GM18867 (cell line): Measurements from ENCODE around the gene BRDT.
"Not testable (repeated sequence)": the region's sequence is repeated elsewhere in the genome, so short reads cannot be mapped to it uniquely, and the experiment has no call there.

Source experiments
- ATAC-seq: cut with Tn5 transposase; IDR thresholded peaks from one replicate; pipeline ENCODE4 v1.9.1; 2021; ENCODE audit warnings: mild to moderate bottlenecking, moderate library complexity; ENCODE audit not compliant: unreplicated experiment

BRDT gene

GRCh38 chr1:91981996-91982609, 32.9 kb downstream of the BRDT start:
- ATAC-seq: no peak

- no peak for ATAC-seq
Observed at GRCh38 chr1:91993256-91993655, 44.1 kb downstream of the BRDT start.

- ATAC-seq: no peak
Observed at GRCh38 chr1:91997607-91998195, 48.5 kb downstream of the BRDT start.

- ATAC-seq: no peak
Observed at GRCh38 chr1:92004129-92004528, 54.9 kb downstream of the BRDT start.

- ATAC-seq: no peak
Observed at GRCh38 chr1:92013923-92014322, 64.7 kb downstream of the BRDT start.

- no peak for ATAC-seq
Observed at GRCh38 chr1:92016720-92017316, 67.6 kb downstream of the BRDT start.

GRCh38 chr1:92017656-92018055, 68.5 kb downstream of the BRDT start:
- no peak for ATAC-seq

- ATAC-seq: not testable (repeated sequence)
Observed at GRCh38 chr1:92026042-92026441, 76.8 kb downstream of the BRDT start.

- no peak for ATAC-seq
Observed at GRCh38 chr1:92026806-92027205, 77.6 kb downstream of the BRDT start.

- no peak for ATAC-seq
Observed at GRCh38 chr1:92029241-92029922, 80.2 kb downstream of the BRDT start.

GRCh38 chr1:92030656-92031107, 81.5 kb downstream of the BRDT start:
- no peak for ATAC-seq

GRCh38 chr1:92031281-92032110, 82.3 kb downstream of the BRDT start:
- no peak for ATAC-seq

- no peak for ATAC-seq
Observed at GRCh38 chr1:92037400-92037799, 88.2 kb downstream of the BRDT start.

GRCh38 chr1:92038695-92039346, 89.6 kb downstream of the BRDT start:
- ATAC-seq: no peak

GRCh38 chr1:92040971-92041370, 91.8 kb downstream of the BRDT start:
- no peak for ATAC-seq

GRCh38 chr1:92043621-92044020, 94.4 kb downstream of the BRDT start:
- ATAC-seq: no peak

GRCh38 chr1:92045766-92046495, 96.7 kb downstream of the BRDT start:
- ATAC-seq: no peak

GRCh38 chr1:92051948-92052347, 102.7 kb downstream of the BRDT start:
- no peak for ATAC-seq
